ENCODE measurements around the gene OR6C75. TPM values are rescaled to one million over a fixed set of nuclear protein-coding genes. Genes with fewer than 3 reads are reported as not detected.
"Not testable (repeated sequence)": the region's sequence is repeated elsewhere in the genome, so short reads cannot be mapped to it uniquely, and the experiment has no call there.

OR6C75 gene
- total and polyA plus RNA-seq, 3 donors from 2014 or later, result 0.12 to 0.87 TPM; not detected in 1

DNA sequence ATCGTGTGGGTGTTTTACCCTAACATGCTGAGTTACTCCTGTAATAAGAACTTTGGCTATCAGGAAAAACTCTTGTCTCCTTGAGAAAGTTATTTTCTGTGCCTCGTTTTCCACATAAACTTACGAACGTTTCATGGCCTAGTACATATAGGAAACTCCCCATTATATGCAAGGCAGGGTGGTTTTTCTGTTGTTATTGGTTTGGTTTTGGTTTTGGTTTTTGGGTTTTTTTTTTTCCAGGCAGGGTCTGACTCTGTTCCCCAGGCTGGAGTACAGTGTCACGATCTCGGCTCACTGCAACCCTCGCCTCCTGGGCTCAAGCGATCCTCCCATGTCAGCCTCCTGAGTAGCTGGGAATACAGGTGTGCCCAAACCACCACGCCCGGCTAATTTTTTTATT is 26.8 kb upstream of the OR6C75 start:
- DNase-seq, result no peak
- Histone ChIP-seq H3K4me3 (no peak overlapping the region), H3K27ac (no peak overlapping the region), H3K27me3 (no peaks in the 10 kb centered on the region), H3K4me1 (no peaks in the 10 kb centered on the region), H3K9me3 (no peaks in the 10 kb centered on the region), H3K36me3 (ENCODE audit: low read depth, missing control alignments) (no peaks in the 10 kb centered on the region)
- 86 to 88% methylated on average over 10 of the region's 10 CpGs for WGBS, 2 donors
- intact Hi-C loops (cut with DNase I; ENCODE audit: low total_unique reads), result no loop called here
- no peak for TF ChIP-seq POLR2A (IDR thresholded peaks at IDR 0.05)
- TF ChIP-seq CTCF (IDR thresholded peaks at IDR 0.05), result no peak

DNA sequence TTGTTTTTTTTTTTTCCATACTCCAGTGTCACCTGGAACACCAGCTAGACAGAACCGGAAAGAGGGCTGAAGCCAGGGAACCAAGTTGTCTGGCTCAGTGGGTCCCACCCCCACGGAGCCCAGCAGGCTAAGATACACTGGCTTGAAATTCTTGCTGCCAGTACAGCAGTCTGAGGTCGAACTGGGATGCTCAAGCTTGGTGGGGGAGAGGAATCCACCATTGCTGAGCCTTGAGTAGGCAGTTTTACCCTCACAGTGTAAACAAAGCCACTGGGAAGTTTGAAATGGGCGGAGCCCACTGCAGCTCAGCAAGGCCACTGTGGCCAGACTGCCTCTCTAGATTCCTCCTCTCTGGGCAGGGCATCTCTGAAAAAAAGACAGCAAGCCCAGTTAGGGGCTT is 7.4 kb upstream of the OR6C75 start:
- intact Hi-C loops (cut with DNase I; ENCODE audit: low total_unique reads); H3K9me3 ChIP-seq; DNase-seq; H3K4me1 ChIP-seq; H3K27ac ChIP-seq; H3K4me3 ChIP-seq; H3K36me3 ChIP-seq (ENCODE audit: low read depth, missing control alignments); H3K27me3 ChIP-seq: not testable (repeated sequence)
- WGBS, 2 donors, result 63 to 72% methylated on average over 3 to 4 of the region's 4 CpGs

DNA sequence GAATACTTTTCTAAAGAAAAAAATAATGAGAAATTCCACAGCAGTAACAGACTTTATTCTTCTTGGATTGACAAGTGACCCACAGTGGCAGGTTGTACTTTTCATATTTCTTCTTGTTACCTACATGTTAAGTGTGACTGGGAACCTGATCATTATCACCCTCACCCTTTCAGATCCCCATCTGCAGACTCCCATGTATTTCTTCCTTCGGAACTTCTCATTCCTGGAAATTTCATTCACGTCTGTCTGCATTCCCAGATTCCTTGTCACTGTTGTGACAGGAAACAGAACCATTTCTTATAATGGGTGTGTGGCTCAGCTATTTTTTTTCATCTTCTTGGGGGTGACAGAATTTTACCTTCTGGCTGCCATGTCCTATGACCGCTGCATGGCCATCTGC is 2.3 kb downstream of the OR6C75 start:
- no peak overlapping the region for H3K27ac ChIP-seq
- 84% methylated on average over 3 of the region's 3 CpGs for WGBS, 2 donors
- H3K36me3 ChIP-seq (ENCODE audit: low read depth, missing control alignments), result no peaks in the 10 kb centered on the region
- H3K4me3 ChIP-seq, result no peak overlapping the region
- DNase-seq, result no peak
- H3K9me3 ChIP-seq, result no peaks in the 10 kb centered on the region
- intact Hi-C loops (cut with DNase I; ENCODE audit: low total_unique reads), result no loop called here
- TF ChIP-seq POLR2A (IDR thresholded peaks at IDR 0.05) (no peak), CTCF (IDR thresholded peaks at IDR 0.05) (no peak)
- no peaks in the 10 kb centered on the region for H3K27me3 ChIP-seq
- H3K4me1 ChIP-seq, result no peaks in the 10 kb centered on the region

GRCh38 chr12:55372521-55372920 is 9.7 kb downstream of the OR6C75 start:
- Histone ChIP-seq H3K9me3 (no peaks in the 10 kb centered on the region), H3K27ac (no peak overlapping the region), H3K27me3 (no peaks in the 10 kb centered on the region), H3K4me3 (no peak overlapping the region), H3K4me1 (no peaks in the 10 kb centered on the region), H3K36me3 (ENCODE audit: low read depth, missing control alignments) (no peaks in the 10 kb centered on the region)
- DNase-seq, result no peak
- TF ChIP-seq CTCF (IDR thresholded peaks at IDR 0.05) (no peak), POLR2A (IDR thresholded peaks at IDR 0.05) (no peak)
- WGBS, 2 donors, result 70 to 72% methylated on average over 4 of the region's 4 CpGs
- intact Hi-C loops (cut with DNase I; ENCODE audit: low total_unique reads), result no loop called here

DNA sequence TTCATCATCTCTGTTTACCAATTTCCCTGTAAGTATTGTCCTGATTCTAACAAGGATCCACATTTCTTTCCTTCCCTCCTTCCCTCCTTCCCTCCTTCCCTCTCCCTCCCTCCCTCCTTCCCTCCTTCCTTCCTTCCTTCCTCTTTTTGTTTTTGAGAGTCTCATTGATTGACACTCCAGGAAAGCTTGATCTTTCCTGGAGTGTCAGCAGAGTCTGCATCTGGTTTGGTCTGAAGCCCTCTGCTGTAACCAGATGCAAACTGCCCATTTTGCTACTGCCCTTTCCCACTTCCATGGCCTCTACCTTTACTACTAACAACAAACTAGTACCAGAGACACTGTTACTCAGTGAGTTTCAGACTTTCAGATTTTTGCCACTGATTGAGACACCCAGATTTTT is 23.1 kb downstream of the OR6C75 start:
- no peak for TF ChIP-seq CTCF (IDR thresholded peaks at IDR 0.05)
- TF ChIP-seq POLR2A (IDR thresholded peaks at IDR 0.05), result no peak
- Histone ChIP-seq H3K36me3 (ENCODE audit: low read depth, missing control alignments) (no peaks in the 10 kb centered on the region), H3K4me1 (no peaks in the 10 kb centered on the region), H3K9me3 (no peaks in the 10 kb centered on the region), H3K4me3 (no peak overlapping the region), H3K27ac (no peak overlapping the region), H3K27me3 (no peaks in the 10 kb centered on the region)
- intact Hi-C loops (cut with DNase I; ENCODE audit: low total_unique reads), result no loop called here
- no peak for DNase-seq
